ENCODE results near the gene ESR1. TPM values are rescaled to one million over a fixed set of nuclear protein-coding genes. Genes with fewer than 3 reads are reported as not detected.

The ESR1 gene
- total and polyA plus RNA-seq, 9 donors: 6.6 to 44.5 (median 18.5) TPM

GRCh38 chr6:152002306-152002705 lies 194.8 kb downstream of the ESR1 start:
- Histone ChIP-seq H3K27me3 (no peaks in the 10 kb centered on the region), H3K9me3 (no peaks in the 10 kb centered on the region), H3K36me3 (no peaks in the 10 kb centered on the region), H3K4me1 (ENCODE audit: insufficient read depth) (peaks cover 2% of the 10 kb centered on the region), H3K27ac (no peak overlapping the region), H3K4me3 (no peak overlapping the region)
- no peak for TF ChIP-seq CTCF (IDR thresholded peaks at IDR 0.05)
- TF ChIP-seq POLR2A (IDR thresholded peaks at IDR 0.05): no peak
- TF ChIP-seq EP300 (IDR thresholded peaks at IDR 0.05): no peak
- intact Hi-C loops (cut with DNase I): no loop called here
- no peak for DNase-seq
- 92 to 94% (median 92%) methylated on average over 6 of the region's 6 CpGs for WGBS, 3 donors

- DNase-seq: no peak
- WGBS, 3 donors: 94 to 97% (median 96%) methylated on average over 1 of the region's 1 CpG
- no peaks in the 10 kb centered on the region for H3K27me3 ChIP-seq
- H3K36me3 ChIP-seq: no peaks in the 10 kb centered on the region
- H3K9me3 ChIP-seq: no peaks in the 10 kb centered on the region
- H3K4me1 ChIP-seq (ENCODE audit: insufficient read depth): peaks cover 2% of the 10 kb centered on the region
- no peak overlapping the region for H3K27ac ChIP-seq
- H3K4me3 ChIP-seq: no peak overlapping the region
- intact Hi-C loops (cut with DNase I): no loop called here
- TF ChIP-seq EP300 (IDR thresholded peaks at IDR 0.05) (no peak), CTCF (IDR thresholded peaks at IDR 0.05) (no peak), POLR2A (IDR thresholded peaks at IDR 0.05) (no peak)
Observed at GRCh38 chr6:152004036-152004566, 196.6 kb downstream of the ESR1 start.

GRCh38 chr6:152004896-152005295 lies 197.4 kb downstream of the ESR1 start:
- TF ChIP-seq CTCF (IDR thresholded peaks at IDR 0.05) (no peak), EP300 (IDR thresholded peaks at IDR 0.05) (no peak), POLR2A (IDR thresholded peaks at IDR 0.05) (no peak)
- Histone ChIP-seq H3K27me3 (no peaks in the 10 kb centered on the region), H3K27ac (no peak overlapping the region), H3K36me3 (no peaks in the 10 kb centered on the region), H3K4me1 (ENCODE audit: insufficient read depth) (peaks cover 2% of the 10 kb centered on the region), H3K4me3 (no peak overlapping the region), H3K9me3 (no peaks in the 10 kb centered on the region)
- intact Hi-C loops (cut with DNase I): no loop called here
- WGBS, 3 donors: 19 to 54% (median 29%) methylated on average over 3 of the region's 3 CpGs
- DNase-seq: no peak

- 89 to 96% (median 93%) methylated on average over 4 of the region's 4 CpGs for WGBS, 3 donors
- H3K9me3 ChIP-seq: no peaks in the 10 kb centered on the region
- peaks cover 2% of the 10 kb centered on the region for H3K4me1 ChIP-seq (ENCODE audit: insufficient read depth)
- no peak overlapping the region for H3K27ac ChIP-seq
- DNase-seq: no peak
- TF ChIP-seq CTCF (IDR thresholded peaks at IDR 0.05) (no peak), POLR2A (IDR thresholded peaks at IDR 0.05) (no peak), EP300 (IDR thresholded peaks at IDR 0.05) (no peak)
- H3K4me3 ChIP-seq: no peak overlapping the region
- intact Hi-C loops (cut with DNase I): no loop called here
- H3K36me3 ChIP-seq: no peaks in the 10 kb centered on the region
- no peaks in the 10 kb centered on the region for H3K27me3 ChIP-seq
Observed at GRCh38 chr6:152008779-152009178, 201.3 kb downstream of the ESR1 start.
